HEK293 (cell line): ENCODE data around the gene TEX9.

Experiments
- HOXC10 ChIP-seq: sonication (generic); formaldehyde crosslinking; IDR thresholded peaks from 2 replicates; pipeline ENCODE4 v1.8.1; 2023; ENCODE audit warnings: mild to moderate bottlenecking, missing genetic modification reagents
- KLF8 ChIP-seq: fragments of 450-650 bp; formaldehyde crosslinking; IDR thresholded peaks from 2 replicates; pipeline ENCODE4 v1.5.1; 2016; ENCODE audit warnings: missing biosample characterization, missing genetic modification characterization
- MYNN ChIP-seq: fragments of 450-650 bp; formaldehyde crosslinking; IDR thresholded peaks from 2 replicates; pipeline ENCODE4 v1.5.1; 2016; ENCODE audit warnings: missing biosample characterization, missing genetic modification characterization, borderline replicate concordance
- SP2 ChIP-seq: fragments of 450-650 bp; formaldehyde crosslinking; IDR thresholded peaks from 2 replicates; pipeline ENCODE4 v1.5.1; 2016; ENCODE audit warnings: missing biosample characterization, missing genetic modification characterization
- ZBTB17 ChIP-seq: fragments of 450-650 bp; formaldehyde crosslinking; IDR thresholded peaks from 2 replicates; pipeline ENCODE4 v1.5.1; 2016; ENCODE audit warnings: missing biosample characterization, missing genetic modification characterization
- ZBTB48 ChIP-seq: fragments of 450-650 bp; formaldehyde crosslinking; IDR thresholded peaks from 2 replicates; pipeline ENCODE4 v1.5.1; 2016; ENCODE audit warnings: missing biosample characterization, missing genetic modification characterization
- ZBTB8A ChIP-seq: fragments of 450-650 bp; formaldehyde crosslinking; IDR thresholded peaks from 2 replicates; pipeline ENCODE4 v1.5.1; 2016; ENCODE audit warnings: missing biosample characterization, missing genetic modification characterization
- ZFHX2 ChIP-seq: fragments of 450-650 bp; formaldehyde crosslinking; conservative IDR thresholded peaks from 2 replicates; pipeline ENCODE4 v1.5.1; 2016; ENCODE audit warnings: missing biosample characterization, missing genetic modification characterization
- ZNF112 ChIP-seq: fragments of 450-650 bp; formaldehyde crosslinking; IDR thresholded peaks from 2 replicates; pipeline ENCODE4 v1.5.0; 2017; ENCODE audit warnings: missing biosample characterization, missing genetic modification characterization
- ZNF202 ChIP-seq: fragments of 450-650 bp; formaldehyde crosslinking; IDR thresholded peaks from 2 replicates; pipeline ENCODE4 v1.5.1; 2016; ENCODE audit warnings: missing biosample characterization, missing genetic modification characterization, borderline replicate concordance
- ZNF24 ChIP-seq: fragments of 450-650 bp; formaldehyde crosslinking; IDR thresholded peaks from 2 replicates; pipeline ENCODE4 v1.5.1; 2016; ENCODE audit warnings: missing biosample characterization, missing genetic modification characterization
- ZNF248 ChIP-seq: fragments of 450-650 bp; formaldehyde crosslinking; IDR thresholded peaks from 2 replicates; pipeline ENCODE4 v1.5.1; 2017; ENCODE audit warnings: missing biosample characterization, missing genetic modification characterization
- ZNF335 ChIP-seq: fragments of 450-650 bp; formaldehyde crosslinking; conservative IDR thresholded peaks from 2 replicates; pipeline ENCODE4 v1.5.1; 2016; ENCODE audit warnings: missing biosample characterization, missing genetic modification characterization
- ZNF366 ChIP-seq: fragments of 450-650 bp; formaldehyde crosslinking; conservative IDR thresholded peaks from 2 replicates; pipeline ENCODE4 v1.5.1; 2016; ENCODE audit warnings: missing biosample characterization, missing genetic modification characterization
- ZNF555 ChIP-seq: fragments of 450-650 bp; formaldehyde crosslinking; conservative IDR thresholded peaks from 2 replicates; pipeline ENCODE4 v1.5.1; 2017; ENCODE audit warnings: missing biosample characterization, mild to moderate bottlenecking, missing genetic modification characterization, inconsistent platforms
- ZNF558 ChIP-seq: fragments of 450-650 bp; formaldehyde crosslinking; IDR thresholded peaks from 2 replicates; pipeline ENCODE4 v1.5.1; 2016; ENCODE audit warnings: missing biosample characterization, missing genetic modification characterization
- ZNF600 ChIP-seq: fragments of 450-650 bp; formaldehyde crosslinking; IDR thresholded peaks from 2 replicates; pipeline ENCODE4 v1.5.1; 2016; ENCODE audit warnings: missing biosample characterization, missing genetic modification characterization
- ZNF76 ChIP-seq: fragments of 450-650 bp; formaldehyde crosslinking; IDR thresholded peaks from 2 replicates; pipeline ENCODE4; 2016; ENCODE audit warnings: low read depth, missing biosample characterization, missing genetic modification characterization, borderline replicate concordance
- ZXDB ChIP-seq: fragments of 450-650 bp; formaldehyde crosslinking; IDR thresholded peaks from 2 replicates; pipeline ENCODE4 v1.5.1; 2016; ENCODE audit warnings: missing biosample characterization, missing genetic modification characterization
- TF ChIP-seq, protein P1 (sequence below): fragments of 450-650 bp; formaldehyde crosslinking; IDR thresholded peaks from 2 replicates; pipeline ENCODE4 v1.5.1; 2016; ENCODE audit warnings: missing biosample characterization, missing genetic modification characterization, borderline replicate concordance
- TF ChIP-seq, protein P2 (sequence below): fragments of 450-650 bp; formaldehyde crosslinking; optimal IDR thresholded peaks from 2 replicates; pipeline ENCODE3; 2016; ENCODE audit warnings: missing biosample characterization, mild to moderate bottlenecking, missing genetic modification characterization
- TF ChIP-seq, protein P3 (sequence below): fragments of 450-650 bp; formaldehyde crosslinking; conservative IDR thresholded peaks from 2 replicates; pipeline ENCODE4 v1.5.1; 2016; ENCODE audit warnings: low read depth, missing biosample characterization, missing genetic modification characterization
- TF ChIP-seq, protein P4 (sequence below): fragments of 450-650 bp; formaldehyde crosslinking; IDR thresholded peaks from 2 replicates; pipeline ENCODE4 v1.5.1; 2016; ENCODE audit warnings: missing biosample characterization, missing genetic modification characterization
- TF ChIP-seq, protein P5 (sequence below): fragments of 450-650 bp; formaldehyde crosslinking; IDR thresholded peaks from 2 replicates; pipeline ENCODE4; 2016; ENCODE audit warnings: missing biosample characterization, missing genetic modification characterization
- TF ChIP-seq, protein P6 (sequence below): fragments of 450-650 bp; formaldehyde crosslinking; IDR thresholded peaks from 2 replicates; pipeline ENCODE4 v1.5.1; 2017; ENCODE audit warnings: missing biosample characterization, mild to moderate bottlenecking, missing genetic modification characterization, moderate library complexity

TEX9 gene

DNA sequence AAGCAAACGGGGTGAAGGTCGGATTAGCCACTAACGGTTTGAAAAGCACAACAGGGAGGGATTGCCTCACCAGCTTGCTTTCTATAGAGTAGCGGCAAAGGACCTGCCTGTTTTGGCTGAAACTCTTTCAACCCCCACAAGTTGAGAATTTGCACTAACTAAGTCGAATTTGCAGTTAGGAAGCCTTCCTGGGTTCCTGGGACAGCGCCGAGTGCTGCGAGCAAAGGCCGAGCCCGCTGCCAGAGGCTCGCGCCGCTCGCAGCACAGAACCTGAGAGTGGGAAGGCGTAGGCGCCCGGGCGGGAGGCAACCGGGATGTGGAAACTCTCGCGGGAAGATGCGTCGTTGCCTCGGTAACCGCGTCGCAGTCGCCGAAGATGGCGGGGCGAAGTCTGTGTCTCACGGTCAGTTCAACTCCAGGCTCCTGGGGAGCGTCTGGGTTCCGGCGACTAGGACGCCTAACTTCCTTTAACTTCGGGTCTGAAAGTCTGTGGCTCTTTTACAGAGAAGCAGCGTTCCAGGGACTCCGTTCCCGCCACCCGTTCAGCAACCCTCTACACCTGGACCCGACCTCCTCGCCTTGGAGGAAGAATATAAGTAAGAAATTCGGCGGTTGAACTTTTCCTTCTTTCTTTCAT is at the start of gene TEX9 (continued):
- TF ChIP-seq, protein P1, sequence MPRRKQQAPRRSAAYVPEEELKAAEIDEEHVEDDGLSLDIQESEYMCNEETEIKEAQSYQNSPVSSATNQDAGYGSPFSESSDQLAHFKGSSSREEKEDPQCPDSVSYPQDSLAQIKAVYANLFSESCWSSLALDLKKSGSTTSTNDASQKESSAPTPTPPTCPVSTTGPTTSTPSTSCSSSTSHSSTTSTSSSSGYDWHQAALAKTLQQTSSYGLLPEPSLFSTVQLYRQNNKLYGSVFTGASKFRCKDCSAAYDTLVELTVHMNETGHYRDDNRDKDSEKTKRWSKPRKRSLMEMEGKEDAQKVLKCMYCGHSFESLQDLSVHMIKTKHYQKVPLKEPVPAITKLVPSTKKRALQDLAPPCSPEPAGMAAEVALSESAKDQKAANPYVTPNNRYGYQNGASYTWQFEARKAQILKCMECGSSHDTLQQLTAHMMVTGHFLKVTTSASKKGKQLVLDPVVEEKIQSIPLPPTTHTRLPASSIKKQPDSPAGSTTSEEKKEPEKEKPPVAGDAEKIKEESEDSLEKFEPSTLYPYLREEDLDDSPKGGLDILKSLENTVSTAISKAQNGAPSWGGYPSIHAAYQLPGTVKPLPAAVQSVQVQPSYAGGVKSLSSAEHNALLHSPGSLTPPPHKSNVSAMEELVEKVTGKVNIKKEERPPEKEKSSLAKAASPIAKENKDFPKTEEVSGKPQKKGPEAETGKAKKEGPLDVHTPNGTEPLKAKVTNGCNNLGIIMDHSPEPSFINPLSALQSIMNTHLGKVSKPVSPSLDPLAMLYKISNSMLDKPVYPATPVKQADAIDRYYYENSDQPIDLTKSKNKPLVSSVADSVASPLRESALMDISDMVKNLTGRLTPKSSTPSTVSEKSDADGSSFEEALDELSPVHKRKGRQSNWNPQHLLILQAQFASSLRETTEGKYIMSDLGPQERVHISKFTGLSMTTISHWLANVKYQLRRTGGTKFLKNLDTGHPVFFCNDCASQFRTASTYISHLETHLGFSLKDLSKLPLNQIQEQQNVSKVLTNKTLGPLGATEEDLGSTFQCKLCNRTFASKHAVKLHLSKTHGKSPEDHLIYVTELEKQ, result no peak
- TF ChIP-seq ZNF202, result no peak
- TF ChIP-seq, protein P2, sequence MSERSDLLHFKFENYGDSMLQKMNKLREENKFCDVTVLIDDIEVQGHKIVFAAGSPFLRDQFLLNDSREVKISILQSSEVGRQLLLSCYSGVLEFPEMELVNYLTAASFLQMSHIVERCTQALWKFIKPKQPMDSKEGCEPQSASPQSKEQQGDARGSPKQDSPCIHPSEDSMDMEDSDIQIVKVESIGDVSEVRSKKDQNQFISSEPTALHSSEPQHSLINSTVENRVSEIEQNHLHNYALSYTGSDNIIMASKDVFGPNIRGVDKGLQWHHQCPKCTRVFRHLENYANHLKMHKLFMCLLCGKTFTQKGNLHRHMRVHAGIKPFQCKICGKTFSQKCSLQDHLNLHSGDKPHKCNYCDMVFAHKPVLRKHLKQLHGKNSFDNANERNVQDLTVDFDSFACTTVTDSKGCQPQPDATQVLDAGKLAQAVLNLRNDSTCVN (tag by site-specific recombination), result peak; percentile 45
- TF ChIP-seq SP2 (tag by site-specific recombination), result no peak
- TF ChIP-seq, protein P3, sequence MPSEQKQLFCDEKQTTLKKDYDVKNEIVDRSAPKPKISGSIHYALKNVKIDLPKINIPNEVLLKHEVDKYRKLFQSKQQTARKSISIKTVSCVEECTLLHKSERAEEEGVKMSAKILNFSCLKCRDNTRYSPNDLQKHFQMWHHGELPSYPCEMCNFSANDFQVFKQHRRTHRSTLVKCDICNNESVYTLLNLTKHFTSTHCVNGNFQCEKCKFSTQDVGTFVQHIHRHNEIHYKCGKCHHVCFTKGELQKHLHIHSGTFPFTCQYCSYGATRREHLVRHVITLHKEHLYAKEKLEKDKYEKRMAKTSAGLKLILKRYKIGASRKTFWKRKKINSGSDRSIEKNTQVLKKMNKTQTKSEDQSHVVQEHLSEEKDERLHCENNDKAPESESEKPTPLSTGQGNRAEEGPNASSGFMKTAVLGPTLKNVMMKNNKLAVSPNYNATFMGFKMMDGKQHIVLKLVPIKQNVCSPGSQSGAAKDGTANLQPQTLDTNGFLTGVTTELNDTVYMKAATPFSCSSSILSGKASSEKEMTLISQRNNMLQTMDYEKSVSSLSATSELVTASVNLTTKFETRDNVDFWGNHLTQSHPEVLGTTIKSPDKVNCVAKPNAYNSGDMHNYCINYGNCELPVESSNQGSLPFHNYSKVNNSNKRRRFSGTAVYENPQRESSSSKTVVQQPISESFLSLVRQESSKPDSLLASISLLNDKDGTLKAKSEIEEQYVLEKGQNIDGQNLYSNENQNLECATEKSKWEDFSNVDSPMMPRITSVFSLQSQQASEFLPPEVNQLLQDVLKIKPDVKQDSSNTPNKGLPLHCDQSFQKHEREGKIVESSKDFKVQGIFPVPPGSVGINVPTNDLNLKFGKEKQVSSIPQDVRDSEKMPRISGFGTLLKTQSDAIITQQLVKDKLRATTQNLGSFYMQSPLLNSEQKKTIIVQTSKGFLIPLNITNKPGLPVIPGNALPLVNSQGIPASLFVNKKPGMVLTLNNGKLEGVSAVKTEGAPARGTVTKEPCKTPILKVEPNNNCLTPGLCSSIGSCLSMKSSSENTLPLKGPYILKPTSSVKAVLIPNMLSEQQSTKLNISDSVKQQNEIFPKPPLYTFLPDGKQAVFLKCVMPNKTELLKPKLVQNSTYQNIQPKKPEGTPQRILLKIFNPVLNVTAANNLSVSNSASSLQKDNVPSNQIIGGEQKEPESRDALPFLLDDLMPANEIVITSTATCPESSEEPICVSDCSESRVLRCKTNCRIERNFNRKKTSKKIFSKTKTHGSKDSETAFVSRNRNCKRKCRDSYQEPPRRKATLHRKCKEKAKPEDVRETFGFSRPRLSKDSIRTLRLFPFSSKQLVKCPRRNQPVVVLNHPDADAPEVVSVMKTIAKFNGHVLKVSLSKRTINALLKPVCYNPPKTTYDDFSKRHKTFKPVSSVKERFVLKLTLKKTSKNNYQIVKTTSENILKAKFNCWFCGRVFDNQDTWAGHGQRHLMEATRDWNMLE (tag by site-specific recombination), result no peak
- no peak for TF ChIP-seq ZNF555 (tag by site-specific recombination)
- TF ChIP-seq ZNF112, result no peak
- TF ChIP-seq, protein P4, sequence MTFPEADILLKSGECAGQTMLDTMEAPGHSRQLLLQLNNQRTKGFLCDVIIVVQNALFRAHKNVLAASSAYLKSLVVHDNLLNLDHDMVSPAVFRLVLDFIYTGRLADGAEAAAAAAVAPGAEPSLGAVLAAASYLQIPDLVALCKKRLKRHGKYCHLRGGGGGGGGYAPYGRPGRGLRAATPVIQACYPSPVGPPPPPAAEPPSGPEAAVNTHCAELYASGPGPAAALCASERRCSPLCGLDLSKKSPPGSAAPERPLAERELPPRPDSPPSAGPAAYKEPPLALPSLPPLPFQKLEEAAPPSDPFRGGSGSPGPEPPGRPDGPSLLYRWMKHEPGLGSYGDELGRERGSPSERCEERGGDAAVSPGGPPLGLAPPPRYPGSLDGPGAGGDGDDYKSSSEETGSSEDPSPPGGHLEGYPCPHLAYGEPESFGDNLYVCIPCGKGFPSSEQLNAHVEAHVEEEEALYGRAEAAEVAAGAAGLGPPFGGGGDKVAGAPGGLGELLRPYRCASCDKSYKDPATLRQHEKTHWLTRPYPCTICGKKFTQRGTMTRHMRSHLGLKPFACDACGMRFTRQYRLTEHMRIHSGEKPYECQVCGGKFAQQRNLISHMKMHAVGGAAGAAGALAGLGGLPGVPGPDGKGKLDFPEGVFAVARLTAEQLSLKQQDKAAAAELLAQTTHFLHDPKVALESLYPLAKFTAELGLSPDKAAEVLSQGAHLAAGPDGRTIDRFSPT (tag by site-specific recombination), result no peak
- peak; percentile 80 for TF ChIP-seq ZFHX2
- peak; percentile 23; the same call in 1 of the 2 replicates for TF ChIP-seq ZBTB48 (tag by site-specific recombination)
- peak; percentile 71 for TF ChIP-seq ZBTB17 (tag by site-specific recombination)
- peak; percentile 84 for TF ChIP-seq ZBTB8A
- 0 out of 2 replicates have a peak, but pooled peaks have one; percentile 20 for TF ChIP-seq ZNF366 (tag by site-specific recombination)
- TF ChIP-seq KLF8 (tag by site-specific recombination), result no peak
- no peak for TF ChIP-seq ZNF248 (tag by site-specific recombination)
- no peak for TF ChIP-seq ZNF558 (tag by site-specific recombination)
- no peak for TF ChIP-seq HOXC10
- no peak; the same call in 1 of the 2 replicates for TF ChIP-seq ZNF76
- TF ChIP-seq, protein P5, sequence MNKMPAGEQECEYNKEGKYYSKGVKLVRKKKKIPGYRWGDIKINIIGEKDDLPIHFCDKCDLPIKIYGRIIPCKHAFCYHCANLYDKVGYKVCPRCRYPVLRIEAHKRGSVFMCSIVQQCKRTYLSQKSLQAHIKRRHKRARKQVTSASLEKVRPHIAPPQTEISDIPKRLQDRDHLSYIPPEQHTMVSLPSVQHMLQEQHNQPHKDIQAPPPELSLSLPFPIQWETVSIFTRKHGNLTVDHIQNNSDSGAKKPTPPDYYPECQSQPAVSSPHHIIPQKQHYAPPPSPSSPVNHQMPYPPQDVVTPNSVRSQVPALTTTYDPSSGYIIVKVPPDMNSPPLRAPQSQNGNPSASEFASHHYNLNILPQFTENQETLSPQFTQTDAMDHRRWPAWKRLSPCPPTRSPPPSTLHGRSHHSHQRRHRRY (tag by site-specific recombination), result no peak
- TF ChIP-seq ZNF600 (tag by site-specific recombination), result peak; percentile 46; the same call in 1 of the 2 replicates
- TF ChIP-seq, protein P6, sequence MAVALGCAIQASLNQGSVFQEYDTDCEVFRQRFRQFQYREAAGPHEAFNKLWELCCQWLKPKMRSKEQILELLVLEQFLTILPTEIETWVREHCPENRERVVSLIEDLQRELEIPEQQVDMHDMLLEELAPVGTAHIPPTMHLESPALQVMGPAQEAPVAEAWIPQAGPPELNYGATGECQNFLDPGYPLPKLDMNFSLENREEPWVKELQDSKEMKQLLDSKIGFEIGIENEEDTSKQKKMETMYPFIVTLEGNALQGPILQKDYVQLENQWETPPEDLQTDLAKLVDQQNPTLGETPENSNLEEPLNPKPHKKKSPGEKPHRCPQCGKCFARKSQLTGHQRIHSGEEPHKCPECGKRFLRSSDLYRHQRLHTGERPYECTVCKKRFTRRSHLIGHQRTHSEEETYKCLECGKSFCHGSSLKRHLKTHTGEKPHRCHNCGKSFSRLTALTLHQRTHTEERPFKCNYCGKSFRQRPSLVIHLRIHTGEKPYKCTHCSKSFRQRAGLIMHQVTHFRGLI, result peak; percentile 21; the same call in 1 of the 2 replicates
- no peak for TF ChIP-seq MYNN
- TF ChIP-seq ZNF335 (tag by site-specific recombination), result peak; percentile 90
- peak; percentile 44; the same call in 1 of the 2 replicates for TF ChIP-seq ZXDB (tag by site-specific recombination)
- TF ChIP-seq ZNF24 (tag by site-specific recombination), result no peak
